K562 (cell line): ENCODE results near the gene SFSWAP. TPM values are rescaled to one million over a fixed set of nuclear protein-coding genes. Genes with fewer than 3 reads are reported as not detected.

Experiments used
- RBBP5 ChIP-seq: fragments of 200-600 bp; sonication (generic); IDR thresholded peaks from 2 replicates; pipeline ENCODE4 v1.6.1; 2012; ENCODE audit warnings: borderline replicate concordance, mild to moderate bottlenecking, low read length, control low read depth, inconsistent platforms; ENCODE audit not compliant: insufficient read depth, poor library complexity, severe bottlenecking
- RREB1 ChIP-seq: fragments of 250-450 bp; sonication (Bioruptor Pico); IDR thresholded peaks from 2 replicates; pipeline ENCODE4 v1.4.0; 2020
- polyA plus RNA-seq, 8 experiments: library from polyadenylated mRNA; depleted of rRNA in 4 of 8; stranded (reverse) in 5 of 8; unstranded in 3 of 8; fragments of >200 nt; fragmentation: Nextera tagmentation in 2 of 8; fragmentation: Illumina TruSeq in 1 of 8; extraction: Ambion mirVana in 2 of 8; extraction: Trizol in 1 of 8; gene quantifications; 2 replicates each; pipeline versions ENCODE4 v1.2.1 to v1.2.3, GENCODE V29; 2011 to 2014; ENCODE audit warnings: inconsistent platforms in 1 of 8, missing spikeins in 1 of 8
- total RNA-seq, 7 experiments: library from RNA; depleted of rRNA in 6 of 7; stranded (reverse); fragments of >200 nt in 6 of 7; fragmentation: Illumina TruSeq in 2 of 7; extraction: Trizol in 2 of 7; gene quantifications; 2 replicates each; pipeline versions ENCODE4 v1.2.1 to v1.2.3, GENCODE V29; 2011 to 2021; ENCODE audit warnings: low replicate concordance in 1 of 7

Gene SFSWAP
- total and polyA plus RNA-seq, 9 of the 15 experiments (the other 6 are each of a cell fraction or from before 2014, with no cell fraction given) = 2.4 to 60.4 (median 32.6) TPM

- TF ChIP-seq RREB1 (CRISPR knock-in tag) (no peak), RBBP5 (peak; percentile 27)
- TF ChIP-seq, all 486 proteins: peak for 4
Measured at GRCh38 chr12:131829791-131830334, 119.0 kb downstream of the SFSWAP start (continued).
